HG03045 (cell line): ENCODE data around the gene SLC22A5.
"Not testable (repeated sequence)": the region's sequence is repeated elsewhere in the genome, so short reads cannot be mapped to it uniquely, and the experiment has no call there.

Experiments used
- ATAC-seq: cut with Tn5 transposase; IDR thresholded peaks from one replicate; pipeline ENCODE4 v1.9.1; 2021; ENCODE audit warnings: mild to moderate bottlenecking, moderate library complexity; ENCODE audit not compliant: unreplicated experiment

The SLC22A5 gene

DNA sequence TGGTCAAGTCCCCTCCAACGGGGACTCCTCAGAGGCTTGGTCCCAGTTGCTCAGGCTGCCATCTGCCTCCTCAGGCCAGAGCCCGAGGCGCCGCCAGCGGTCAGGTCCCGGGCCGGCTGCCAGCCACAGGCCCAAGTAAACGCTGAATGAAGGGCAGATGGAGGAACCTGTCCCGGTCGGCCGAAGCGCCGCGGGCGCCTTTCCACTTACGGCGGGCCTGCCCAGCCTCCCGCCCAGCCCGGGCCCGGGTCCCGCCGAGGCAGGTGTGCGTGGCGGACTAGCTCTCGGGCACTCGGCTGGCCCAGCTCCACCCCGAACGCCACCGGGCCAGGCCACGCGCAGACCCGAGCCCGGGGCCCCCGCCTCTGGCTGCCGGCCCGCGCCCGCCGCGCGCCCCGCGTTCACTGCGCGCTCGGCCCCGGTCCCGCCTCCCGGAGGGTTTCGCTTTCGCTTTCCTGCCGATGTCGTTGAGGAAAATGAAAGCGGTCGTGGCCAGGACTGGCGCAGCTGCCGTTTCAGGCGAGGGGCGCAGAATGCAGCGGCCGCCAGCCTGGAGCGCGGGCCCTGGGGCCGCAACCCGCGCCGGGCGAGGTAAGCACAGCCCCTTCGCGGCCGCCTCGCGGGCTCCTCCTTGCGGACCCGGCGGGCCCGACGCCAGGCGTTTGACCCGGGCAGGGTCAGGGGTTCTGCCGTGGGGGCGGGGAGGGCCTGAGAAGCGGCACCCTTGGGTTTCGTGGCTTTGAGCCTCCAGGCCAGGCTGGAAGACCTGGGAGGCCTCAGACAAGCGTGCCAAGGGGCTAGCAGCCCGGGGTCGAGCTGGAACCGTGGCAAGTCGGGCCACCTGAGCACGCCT lies 41.2 kb downstream of the SLC22A5 start:
- ATAC-seq = peak; percentile 75

DNA sequence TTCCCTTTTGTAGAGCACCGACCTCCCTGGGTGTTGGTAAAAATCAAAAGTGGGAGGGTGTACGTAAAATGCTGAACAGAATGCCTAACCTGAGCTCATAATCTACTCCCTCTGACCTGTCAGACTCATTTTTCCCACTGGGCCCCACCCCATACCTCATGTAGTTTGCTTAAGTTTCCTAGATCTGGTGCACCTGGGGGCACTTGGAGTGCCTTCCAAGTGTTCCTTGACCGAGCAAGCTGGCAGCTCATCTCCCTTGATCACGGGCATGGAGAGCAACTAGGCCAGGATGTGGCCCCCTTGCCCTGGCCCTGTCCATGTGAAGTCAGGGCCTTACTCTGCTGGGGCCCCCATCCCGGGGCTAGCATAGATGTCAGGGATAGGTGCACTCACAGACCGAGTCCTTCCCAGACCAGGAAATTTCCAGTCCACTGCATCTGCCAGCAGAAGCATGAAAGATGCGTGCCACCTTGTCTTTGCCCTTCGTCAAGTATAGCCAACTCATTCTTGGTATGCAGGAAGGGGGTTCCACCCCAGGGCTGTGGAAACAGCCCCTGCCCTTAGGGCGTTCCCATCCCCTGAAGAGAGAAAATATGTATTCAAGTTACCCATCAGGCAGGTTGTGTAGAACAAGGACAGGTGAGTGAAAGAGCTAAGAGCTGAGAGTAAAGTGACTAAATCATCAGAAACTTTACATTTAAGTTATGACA lies 41.9 kb downstream of the SLC22A5 start:
- ATAC-seq = peak; percentile 14

- ATAC-seq = no peak
Measured at GRCh38 chr5:132413567-132413966, 44.1 kb downstream of the SLC22A5 start.

GRCh38 chr5:132414634-132415378 lies 45.3 kb downstream of the SLC22A5 start:
- ATAC-seq = no peak

GRCh38 chr5:132415516-132415915 lies 46.0 kb downstream of the SLC22A5 start:
- ATAC-seq = not testable (repeated sequence)

GRCh38 chr5:132416306-132417009 lies 46.9 kb downstream of the SLC22A5 start:
- ATAC-seq = no peak

GRCh38 chr5:132417010-132417439 lies 47.5 kb downstream of the SLC22A5 start:
- no peak for ATAC-seq

- no peak for ATAC-seq
Measured at GRCh38 chr5:132417461-132417860, 48.0 kb downstream of the SLC22A5 start.

DNA sequence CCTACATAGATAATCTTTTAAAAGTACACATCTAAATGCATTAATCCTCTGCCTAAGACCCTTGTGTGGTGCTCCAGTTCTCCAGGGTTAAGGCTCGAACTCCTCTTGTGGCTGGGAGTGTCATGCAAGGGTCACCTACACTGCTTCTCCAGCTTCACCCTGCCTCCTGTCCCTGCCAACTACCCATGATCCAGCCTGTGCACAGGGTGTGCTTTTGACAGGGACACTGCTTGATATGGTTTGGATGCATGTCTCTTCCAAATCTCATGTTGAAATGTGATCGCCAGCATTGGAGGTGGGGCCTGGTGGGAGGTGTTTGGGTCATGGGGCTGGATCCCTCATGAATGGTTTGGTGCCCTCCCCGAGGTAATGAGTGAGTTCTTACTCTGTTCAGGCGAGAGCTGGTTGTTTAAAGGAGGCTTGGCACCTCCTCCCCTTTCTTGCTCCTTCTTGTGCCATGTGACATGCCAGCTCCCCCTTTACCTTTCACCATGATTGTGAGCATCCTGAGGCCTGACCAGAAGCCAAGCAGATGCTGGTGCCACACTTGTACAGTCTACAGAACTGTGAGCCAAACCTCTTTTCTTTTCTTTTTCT lies 48.5 kb downstream of the SLC22A5 start:
- no peak for ATAC-seq

GRCh38 chr5:132418881-132419280 lies 49.4 kb downstream of the SLC22A5 start:
- no peak for ATAC-seq

GRCh38 chr5:132419502-132420468 lies 50.3 kb downstream of the SLC22A5 start:
- no peak for ATAC-seq

- peak; percentile 39 for ATAC-seq
Measured at GRCh38 chr5:132420706-132421272, 51.3 kb downstream of the SLC22A5 start.

GRCh38 chr5:132421462-132421861 lies 52.0 kb downstream of the SLC22A5 start:
- ATAC-seq = no peak

DNA sequence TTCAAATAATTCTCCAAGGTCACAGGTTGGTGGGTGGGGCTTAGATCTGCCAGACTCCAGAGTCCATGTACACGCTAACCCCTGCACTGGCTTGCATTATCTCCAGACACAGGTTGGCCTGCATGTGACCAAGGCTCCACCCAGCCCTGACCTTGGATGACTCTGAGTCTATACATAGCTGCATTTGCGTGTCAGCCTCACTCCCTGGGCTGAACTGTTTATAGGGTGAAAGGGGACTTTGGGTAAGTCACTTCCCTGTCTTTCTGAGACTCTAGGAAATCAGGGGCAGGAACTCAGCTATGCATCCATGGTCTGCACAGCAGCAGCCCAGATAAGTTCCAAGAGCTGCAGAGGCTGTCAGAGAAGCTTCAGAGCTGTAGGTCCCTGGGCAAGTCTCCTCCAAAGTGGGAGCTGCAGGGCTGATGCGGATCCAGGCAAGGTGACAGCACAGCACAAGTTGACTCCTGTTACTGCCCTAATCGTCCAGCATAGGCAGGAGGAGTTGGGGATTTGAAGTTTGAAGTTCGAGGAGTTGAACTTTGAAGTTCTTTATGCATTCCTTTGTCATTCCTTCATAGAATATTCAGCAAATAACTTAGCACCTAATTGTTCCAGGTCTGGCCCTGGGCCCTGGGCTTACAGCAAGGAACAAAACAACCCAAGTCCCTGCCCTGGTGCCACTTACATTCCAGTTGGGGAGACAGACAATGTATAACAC lies 53.4 kb downstream of the SLC22A5 start:
- ATAC-seq = peak; percentile 29

DNA sequence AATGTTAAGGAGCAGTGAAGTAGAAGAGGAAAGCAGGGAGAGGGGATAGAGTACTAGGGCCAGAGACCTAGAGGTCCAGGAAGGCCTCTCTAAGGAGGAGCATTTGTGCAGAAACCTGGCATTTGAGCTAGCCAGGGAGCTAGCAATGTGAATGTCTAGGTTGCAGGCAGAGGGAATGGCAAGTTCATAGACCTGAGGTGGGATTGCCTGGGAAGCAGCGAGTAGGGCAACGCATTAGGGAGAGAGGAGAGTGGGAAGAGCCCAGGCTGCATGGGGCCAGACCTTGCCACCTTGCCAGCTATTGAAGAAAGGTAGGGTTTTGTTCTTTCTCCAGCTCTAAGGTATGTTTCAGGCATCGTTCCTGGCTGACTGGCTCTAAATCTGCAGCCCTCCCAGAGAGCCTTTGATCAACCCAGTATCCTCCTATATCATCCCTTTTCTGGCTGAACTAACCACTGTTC lies 54.0 kb downstream of the SLC22A5 start:
- no peak for ATAC-seq

DNA sequence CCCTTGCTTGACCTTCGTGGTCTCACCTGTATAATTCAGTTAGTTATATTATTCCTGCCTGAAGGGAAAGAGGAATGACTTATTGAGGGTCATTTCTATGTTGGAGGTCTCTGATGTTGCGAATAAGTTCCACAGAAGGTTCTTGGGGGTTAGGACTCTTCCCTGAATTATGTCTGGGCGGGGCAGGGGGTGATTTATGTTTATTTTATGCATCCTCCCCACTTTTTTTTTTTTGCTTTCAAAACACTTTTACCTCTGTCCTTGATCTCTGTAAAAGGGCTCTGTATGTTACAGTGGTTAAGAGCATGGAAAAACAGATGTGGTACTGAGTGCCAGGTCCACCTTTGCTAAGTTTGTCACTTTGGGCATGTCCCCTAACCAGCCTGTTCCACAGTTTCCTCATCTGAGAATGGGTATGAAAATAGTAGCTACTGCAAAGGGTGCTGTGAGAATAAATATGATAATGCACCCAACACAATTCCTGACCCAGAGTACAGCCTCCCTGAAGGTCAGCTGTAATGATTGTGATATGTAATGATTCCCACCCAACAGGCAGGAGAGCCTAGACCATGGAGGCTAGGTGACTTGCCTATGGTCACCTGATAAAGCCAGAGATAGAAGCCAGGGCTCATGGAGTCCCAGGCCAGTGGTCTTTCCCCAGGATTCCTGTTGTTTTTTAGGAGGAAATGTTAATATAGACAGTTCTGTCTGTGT lies 54.8 kb downstream of the SLC22A5 start:
- no peak for ATAC-seq
